Measurements from ENCODE around the gene TFCP2. TPM values are rescaled to one million over a fixed set of nuclear protein-coding genes. Genes with fewer than 3 reads are reported as not detected.

The TFCP2 gene
- total RNA-seq, 1 experiment from 2014 or later: 33.9 TPM

DNA sequence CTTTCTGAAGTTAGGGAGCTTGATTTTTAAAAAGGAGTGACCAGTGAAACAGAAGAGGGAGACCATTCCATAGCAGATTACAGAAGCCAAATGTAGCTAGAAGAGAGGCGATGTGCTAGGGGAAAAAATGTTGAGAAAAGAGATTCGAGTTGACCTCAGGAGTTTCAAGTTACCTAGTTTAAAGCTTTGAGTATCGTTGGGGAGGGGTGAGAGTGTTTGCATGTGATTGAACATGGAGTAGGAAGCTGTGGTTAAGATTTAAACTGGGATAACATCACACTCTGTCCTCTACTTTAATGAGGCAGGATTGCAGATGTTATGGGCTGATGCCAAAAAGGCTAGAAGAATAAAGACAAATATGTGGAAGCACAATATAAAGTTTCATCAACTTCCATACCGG, 121.1 kb downstream of the TFCP2 start:
- Histone ChIP-seq H3K4me3 (ENCODE audit: low read depth in 2 of 2, low read length in 2 of 2) (no peak overlapping the region), H3K36me3 (ENCODE audit: control insufficient read depth, insufficient read depth, low read length) (peaks cover 5% of the 10 kb centered on the region), H3K27me3 (ENCODE audit: control insufficient read depth, insufficient read depth, low read length) (no peaks in the 10 kb centered on the region), H3K9me3 (ENCODE audit: control insufficient read depth, insufficient read depth, low read depth, low read length) (no peaks in the 10 kb centered on the region), H3K4me1 (ENCODE audit: control insufficient read depth, insufficient read depth, low read length) (peaks cover 11% of the 10 kb centered on the region), H3K27ac (ENCODE audit: low read length) (no peak overlapping the region)
- ChIA-PET CTCF (interaction anchor here (0.5 kb wide), 1 partner anchor 166 kb away, joined by 8 read pairs; the partner anchor contains the start of gene POU6F1), POLR2A (no interaction called here)
- DNase-seq (ENCODE audit: low read depth, low spot score) (no peak), ATAC-seq (no peak)
- BruUV-seq (replicated peaks): TSS peak; percentile 29
- TF ChIP-seq SIN3A (IDR thresholded peaks at IDR 0.05; ENCODE audit: borderline replicate concordance, insufficient read depth, low read depth, low read length) (no peak), POLR2AphosphoS5 (IDR thresholded peaks at IDR 0.05; ENCODE audit: low read depth, low read length) (no peak), TCF7L2 (IDR thresholded peaks at IDR 0.05; ENCODE audit: low read depth, low read length) (no peak)
- TF ChIP-seq, protein P1, sequence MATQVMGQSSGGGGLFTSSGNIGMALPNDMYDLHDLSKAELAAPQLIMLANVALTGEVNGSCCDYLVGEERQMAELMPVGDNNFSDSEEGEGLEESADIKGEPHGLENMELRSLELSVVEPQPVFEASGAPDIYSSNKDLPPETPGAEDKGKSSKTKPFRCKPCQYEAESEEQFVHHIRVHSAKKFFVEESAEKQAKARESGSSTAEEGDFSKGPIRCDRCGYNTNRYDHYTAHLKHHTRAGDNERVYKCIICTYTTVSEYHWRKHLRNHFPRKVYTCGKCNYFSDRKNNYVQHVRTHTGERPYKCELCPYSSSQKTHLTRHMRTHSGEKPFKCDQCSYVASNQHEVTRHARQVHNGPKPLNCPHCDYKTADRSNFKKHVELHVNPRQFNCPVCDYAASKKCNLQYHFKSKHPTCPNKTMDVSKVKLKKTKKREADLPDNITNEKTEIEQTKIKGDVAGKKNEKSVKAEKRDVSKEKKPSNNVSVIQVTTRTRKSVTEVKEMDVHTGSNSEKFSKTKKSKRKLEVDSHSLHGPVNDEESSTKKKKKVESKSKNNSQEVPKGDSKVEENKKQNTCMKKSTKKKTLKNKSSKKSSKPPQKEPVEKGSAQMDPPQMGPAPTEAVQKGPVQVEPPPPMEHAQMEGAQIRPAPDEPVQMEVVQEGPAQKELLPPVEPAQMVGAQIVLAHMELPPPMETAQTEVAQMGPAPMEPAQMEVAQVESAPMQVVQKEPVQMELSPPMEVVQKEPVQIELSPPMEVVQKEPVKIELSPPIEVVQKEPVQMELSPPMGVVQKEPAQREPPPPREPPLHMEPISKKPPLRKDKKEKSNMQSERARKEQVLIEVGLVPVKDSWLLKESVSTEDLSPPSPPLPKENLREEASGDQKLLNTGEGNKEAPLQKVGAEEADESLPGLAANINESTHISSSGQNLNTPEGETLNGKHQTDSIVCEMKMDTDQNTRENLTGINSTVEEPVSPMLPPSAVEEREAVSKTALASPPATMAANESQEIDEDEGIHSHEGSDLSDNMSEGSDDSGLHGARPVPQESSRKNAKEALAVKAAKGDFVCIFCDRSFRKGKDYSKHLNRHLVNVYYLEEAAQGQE (IDR thresholded peaks at IDR 0.05; ENCODE audit: insufficient read depth in 1 of 2, low read depth in 2 of 2, low read length in 1 of 2): no peak
- TF ChIP-seq, protein P2, sequence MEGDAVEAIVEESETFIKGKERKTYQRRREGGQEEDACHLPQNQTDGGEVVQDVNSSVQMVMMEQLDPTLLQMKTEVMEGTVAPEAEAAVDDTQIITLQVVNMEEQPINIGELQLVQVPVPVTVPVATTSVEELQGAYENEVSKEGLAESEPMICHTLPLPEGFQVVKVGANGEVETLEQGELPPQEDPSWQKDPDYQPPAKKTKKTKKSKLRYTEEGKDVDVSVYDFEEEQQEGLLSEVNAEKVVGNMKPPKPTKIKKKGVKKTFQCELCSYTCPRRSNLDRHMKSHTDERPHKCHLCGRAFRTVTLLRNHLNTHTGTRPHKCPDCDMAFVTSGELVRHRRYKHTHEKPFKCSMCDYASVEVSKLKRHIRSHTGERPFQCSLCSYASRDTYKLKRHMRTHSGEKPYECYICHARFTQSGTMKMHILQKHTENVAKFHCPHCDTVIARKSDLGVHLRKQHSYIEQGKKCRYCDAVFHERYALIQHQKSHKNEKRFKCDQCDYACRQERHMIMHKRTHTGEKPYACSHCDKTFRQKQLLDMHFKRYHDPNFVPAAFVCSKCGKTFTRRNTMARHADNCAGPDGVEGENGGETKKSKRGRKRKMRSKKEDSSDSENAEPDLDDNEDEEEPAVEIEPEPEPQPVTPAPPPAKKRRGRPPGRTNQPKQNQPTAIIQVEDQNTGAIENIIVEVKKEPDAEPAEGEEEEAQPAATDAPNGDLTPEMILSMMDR (IDR thresholded peaks at IDR 0.05): no peak
- in situ Hi-C loops (cut with HindIII; ENCODE audit: low pct_unique_long_range_greater_than_20kb, low sequenced_read_pairs) (no loop called here), intact Hi-C loops (cut with micrococcal nuclease; ENCODE audit: unreplicated experiment) (no loop called here)

DNA sequence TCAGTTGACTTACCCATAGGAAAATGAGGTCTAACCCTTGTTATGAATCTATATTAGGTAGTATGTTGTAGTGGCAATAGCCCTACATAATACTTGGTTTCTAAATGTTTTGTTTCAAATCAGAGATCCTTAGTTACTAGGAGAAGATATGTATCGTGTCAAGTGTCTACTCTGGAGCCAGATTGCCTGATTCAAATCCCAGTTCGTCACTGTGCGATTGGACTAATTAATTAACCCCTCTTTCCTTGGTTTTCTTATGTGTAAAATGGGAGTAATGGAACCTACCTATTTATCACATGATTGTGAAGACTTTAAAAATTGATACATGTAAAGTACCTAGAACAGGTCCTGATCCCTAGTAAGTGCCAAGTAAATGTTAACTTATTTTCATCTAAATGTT, 123.4 kb downstream of the TFCP2 start:
- ChIA-PET CTCF (no interaction called here), POLR2A (interaction anchor here (0.7 kb wide), 1 partner anchor 9 kb away, joined by 4 read pairs; no protein-coding TSS in a partner anchor)
- Histone ChIP-seq H3K4me3 (ENCODE audit: low read depth in 2 of 2, low read length in 2 of 2) (peak overlapping the region; percentile 75 to 100), H3K9me3 (ENCODE audit: control insufficient read depth, insufficient read depth, low read depth, low read length) (no peaks in the 10 kb centered on the region), H3K27me3 (ENCODE audit: control insufficient read depth, insufficient read depth, low read length) (no peaks in the 10 kb centered on the region), H3K4me1 (ENCODE audit: control insufficient read depth, insufficient read depth, low read length) (peaks cover 11% of the 10 kb centered on the region), H3K27ac (ENCODE audit: low read length) (peak overlapping the region; percentile 97), H3K36me3 (ENCODE audit: control insufficient read depth, insufficient read depth, low read length) (peaks cover 2% of the 10 kb centered on the region)
- intact Hi-C loops (cut with micrococcal nuclease; ENCODE audit: unreplicated experiment): no loop called here
- in situ Hi-C loops (cut with HindIII; ENCODE audit: low pct_unique_long_range_greater_than_20kb, low sequenced_read_pairs): no loop called here
- DNase-seq (ENCODE audit: low read depth, low spot score): no peak
- no TSS peak for BruUV-seq (replicated peaks)
- no peak for ATAC-seq
- TF ChIP-seq, protein P2 (IDR thresholded peaks at IDR 0.05): no peak
- TF ChIP-seq, protein P1 (IDR thresholded peaks at IDR 0.05; ENCODE audit: insufficient read depth in 1 of 2, low read depth in 2 of 2, low read length in 1 of 2): no peak
- no peak for TF ChIP-seq POLR2AphosphoS5 (IDR thresholded peaks at IDR 0.05; ENCODE audit: low read depth, low read length)
- TF ChIP-seq SIN3A (IDR thresholded peaks at IDR 0.05; ENCODE audit: borderline replicate concordance, insufficient read depth, low read depth, low read length): no peak
- TF ChIP-seq TCF7L2 (IDR thresholded peaks at IDR 0.05; ENCODE audit: low read depth, low read length): no peak

All from Panc1 (cell line).